Islet of Langerhans (tissue), 1 donor: Measurements from ENCODE around the gene CBLC.

ENCODE experiments used
- FAIRE-seq: peaks from one replicate; lab custom pipeline; 2011; peaks lifted over from hg19 to GRCh38; lab: Jason Lieb, UNC

CBLC gene

GRCh38 chr19:44777715-44778347, at the start of gene CBLC:
Gene CBLC (plus strand): TSS chr19:44777890. CDS start chr19:44777932, 42 bp downstream.
- no peak for FAIRE-seq

GRCh38 chr19:44728178-44728577, 49.5 kb upstream of the CBLC start:
- no peak for FAIRE-seq

- FAIRE-seq, result no peak
Observed at GRCh38 chr19:44729516-44730033, 48.1 kb upstream of the CBLC start.

- no peak for FAIRE-seq
Observed at GRCh38 chr19:44731081-44731480, 46.6 kb upstream of the CBLC start.

GRCh38 chr19:44731622-44732021, 46.1 kb upstream of the CBLC start:
- FAIRE-seq, result no peak

- no peak for FAIRE-seq
Observed at GRCh38 chr19:44732235-44733014, 45.3 kb upstream of the CBLC start.

GRCh38 chr19:44734357-44734756, 43.3 kb upstream of the CBLC start:
- FAIRE-seq, result no peak

GRCh38 chr19:44735011-44735410, 42.7 kb upstream of the CBLC start:
- no peak for FAIRE-seq

GRCh38 chr19:44737238-44738071, 40.2 kb upstream of the CBLC start:
- FAIRE-seq, result no peak

- FAIRE-seq, result no peak
Observed at GRCh38 chr19:44738136-44738535, 39.6 kb upstream of the CBLC start.

- no peak for FAIRE-seq
Observed at GRCh38 chr19:44738603-44739558, 38.8 kb upstream of the CBLC start.

- FAIRE-seq, result no peak
Observed at GRCh38 chr19:44740351-44740824, 37.3 kb upstream of the CBLC start.

GRCh38 chr19:44741258-44741731, 36.4 kb upstream of the CBLC start:
- no peak for FAIRE-seq

- FAIRE-seq, result no peak
Observed at GRCh38 chr19:44741841-44742329, 35.8 kb upstream of the CBLC start.

- FAIRE-seq, result no peak
Observed at GRCh38 chr19:44742330-44743061, 35.2 kb upstream of the CBLC start.

- FAIRE-seq, result no peak
Observed at GRCh38 chr19:44744871-44745332, 32.8 kb upstream of the CBLC start.

- FAIRE-seq, result no peak
Observed at GRCh38 chr19:44745341-44745831, 32.3 kb upstream of the CBLC start.

- FAIRE-seq, result no peak
Observed at GRCh38 chr19:44745887-44746600, 31.6 kb upstream of the CBLC start.

- FAIRE-seq, result no peak
Observed at GRCh38 chr19:44746616-44746945, 31.1 kb upstream of the CBLC start.
